Neural crest cell (in vitro differentiated cells): ENCODE data around the gene ZNF214. TPM values are rescaled to one million over a fixed set of nuclear protein-coding genes. Genes with fewer than 3 reads are reported as not detected.
"Not testable (repeated sequence)": the region's sequence is repeated elsewhere in the genome, so short reads cannot be mapped to it uniquely, and the experiment has no call there.

ENCODE experiments used
- DNase-seq: peaks from one replicate; pipeline ENCODE4 v3.0.0; 2021; ENCODE audit warnings: low read depth, mixed read lengths, low spot score
- H3K27ac Mint-ChIP-seq: one replicate; pipeline ENCODE4 v1.8.0; 2021; ENCODE audit warnings: mild to moderate bottlenecking, mixed read lengths; ENCODE audit not compliant: unreplicated experiment
- H3K27me3 Mint-ChIP-seq: 2 replicates; pipeline ENCODE4 v1.8.0; 2021; ENCODE audit warnings: low read depth, mild to moderate bottlenecking, mixed read lengths
- H3K36me3 Mint-ChIP-seq: 2 replicates; pipeline ENCODE4 v1.8.0; 2021; ENCODE audit warnings: low read depth, mild to moderate bottlenecking, mixed read lengths
- H3K4me1 Mint-ChIP-seq: 2 replicates; pipeline ENCODE4 v1.8.0; 2021; ENCODE audit warnings: mixed read lengths
- H3K4me3 Mint-ChIP-seq: one replicate; pipeline ENCODE4 v1.8.0; 2021; ENCODE audit warnings: mild to moderate bottlenecking, mixed read lengths
- H3K9me3 Mint-ChIP-seq: 2 replicates; pipeline ENCODE4 v1.8.0; 2021; ENCODE audit warnings: mixed read lengths
- CTCF ChIP-seq: fragments of 200-600 bp; sonication (generic); conservative IDR thresholded peaks from 2 replicates; pipeline ENCODE4 v1.5.0; 2021; ENCODE audit warnings: antibody characterized with exemption, mild to moderate bottlenecking
- total RNA-seq: library from RNA; stranded (reverse); gene quantifications from 2 replicates; pipeline ENCODE4 v1.2.1, GENCODE V29; 2021

Gene ZNF214
- total RNA-seq, 1 donor from 2014 or later: 6.5 TPM

GRCh38 chr11:6991227-6991626 is 28.9 kb downstream of the ZNF214 start:
- no peak for DNase-seq
- H3K27me3 Mint-ChIP-seq: no peaks in the 10 kb centered on the region
- no peaks in the 10 kb centered on the region for H3K4me1 Mint-ChIP-seq
- peaks cover 3% of the 10 kb centered on the region for H3K36me3 Mint-ChIP-seq
- H3K9me3 Mint-ChIP-seq: peaks cover 4% of the 10 kb centered on the region
- TF ChIP-seq CTCF: no peak
- H3K4me3 Mint-ChIP-seq: no peak overlapping the region
- peak overlapping the region; percentile 20 for H3K27ac Mint-ChIP-seq

GRCh38 chr11:6988506-6988905 is 31.6 kb downstream of the ZNF214 start:
- peaks cover 7% of the 10 kb centered on the region for H3K9me3 Mint-ChIP-seq
- H3K36me3 Mint-ChIP-seq: peaks cover 3% of the 10 kb centered on the region
- TF ChIP-seq CTCF: no peak
- no peaks in the 10 kb centered on the region for H3K27me3 Mint-ChIP-seq
- no peak overlapping the region for H3K27ac Mint-ChIP-seq
- no peak for DNase-seq
- H3K4me3 Mint-ChIP-seq: no peak overlapping the region
- no peaks in the 10 kb centered on the region for H3K4me1 Mint-ChIP-seq

DNA sequence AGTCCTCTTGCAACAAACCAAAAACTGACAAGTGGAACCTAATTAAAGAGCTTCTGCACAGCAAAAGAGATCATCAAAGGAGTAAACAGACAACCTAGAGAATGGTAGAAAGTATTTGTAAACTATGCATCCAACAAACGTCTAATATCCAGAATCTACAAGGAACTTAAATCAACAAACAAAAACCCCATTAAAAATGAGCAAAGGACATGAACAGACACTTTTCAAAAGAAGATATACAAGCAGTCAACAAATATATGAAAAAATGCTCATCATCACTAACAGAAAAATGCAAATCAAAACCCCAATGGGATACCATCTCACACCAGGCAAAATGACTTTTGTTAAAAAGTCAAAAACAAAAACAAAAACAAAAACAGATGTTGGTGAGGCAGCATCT is 33.7 kb downstream of the ZNF214 start:
- no peaks in the 10 kb centered on the region for H3K27me3 Mint-ChIP-seq
- no peak for DNase-seq
- no peak for TF ChIP-seq CTCF
- H3K4me3 Mint-ChIP-seq: no peak overlapping the region
- no peaks in the 10 kb centered on the region for H3K4me1 Mint-ChIP-seq
- H3K9me3 Mint-ChIP-seq: peaks cover 7% of the 10 kb centered on the region
- H3K36me3 Mint-ChIP-seq: peaks cover 3% of the 10 kb centered on the region
- H3K27ac Mint-ChIP-seq: no peak overlapping the region

DNA sequence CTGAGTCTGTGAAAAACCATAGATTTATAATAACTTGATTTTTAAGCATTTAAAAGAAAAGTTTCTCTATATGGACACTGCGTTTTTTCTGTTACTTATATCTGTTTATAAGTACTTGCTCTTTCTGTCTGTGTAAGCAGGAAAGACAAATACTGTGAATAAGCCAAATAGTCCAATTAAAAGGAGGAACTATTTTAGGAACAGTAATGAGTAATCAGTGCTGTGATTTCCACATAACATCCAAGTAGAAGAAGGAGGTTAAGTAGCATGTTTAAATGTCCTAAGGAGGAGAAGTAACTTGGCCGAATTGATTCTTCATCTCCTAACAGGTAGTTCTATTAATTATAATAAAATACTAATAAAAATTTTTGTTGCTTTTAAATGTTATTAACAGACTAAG is 40.8 kb downstream of the ZNF214 start:
- Mint-ChIP-seq H3K36me3 (peaks cover 3% of the 10 kb centered on the region), H3K4me1 (no peaks in the 10 kb centered on the region), H3K27ac (no peak overlapping the region), H3K9me3 (peaks cover 2% of the 10 kb centered on the region), H3K4me3 (no peak overlapping the region), H3K27me3 (no peaks in the 10 kb centered on the region)
- no peak for DNase-seq
- no peak for TF ChIP-seq CTCF

- not testable (repeated sequence) for H3K4me1 Mint-ChIP-seq, H3K9me3 Mint-ChIP-seq, H3K27me3 Mint-ChIP-seq, H3K36me3 Mint-ChIP-seq, H3K27ac Mint-ChIP-seq, DNase-seq, H3K4me3 Mint-ChIP-seq
Observed at GRCh38 chr11:6969854-6970253, 50.3 kb downstream of the ZNF214 start.

DNA sequence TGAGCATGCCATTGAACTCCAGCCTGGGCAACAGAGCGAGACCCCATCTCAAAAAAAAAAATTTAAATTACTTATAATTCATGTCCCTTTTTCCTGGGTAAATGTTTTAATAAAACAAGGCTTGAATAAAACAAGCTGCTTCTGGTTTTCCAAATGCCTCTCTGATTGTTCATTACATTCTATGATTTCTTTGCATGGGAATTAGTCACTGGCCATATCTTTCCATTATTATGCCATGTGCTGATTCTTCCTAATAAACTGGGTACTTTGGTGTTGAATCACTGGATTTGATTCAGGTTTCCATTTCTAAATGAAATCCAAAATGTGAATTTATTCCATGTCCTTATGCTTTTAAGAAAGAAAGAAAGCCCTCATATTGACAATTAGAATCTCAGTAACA is 51.3 kb downstream of the ZNF214 start:
- TF ChIP-seq CTCF: no peak
- peaks cover 9% of the 10 kb centered on the region for H3K36me3 Mint-ChIP-seq
- no peaks in the 10 kb centered on the region for H3K27me3 Mint-ChIP-seq
- DNase-seq: no peak
- no peak overlapping the region for H3K4me3 Mint-ChIP-seq
- no peaks in the 10 kb centered on the region for H3K9me3 Mint-ChIP-seq
- H3K4me1 Mint-ChIP-seq: peaks cover 3% of the 10 kb centered on the region
- H3K27ac Mint-ChIP-seq: no peak overlapping the region
